ENCODE data around the gene TSPYL4.
"Not testable (repeated sequence)": the region's sequence is repeated elsewhere in the genome, so short reads cannot be mapped to it uniquely, and the experiment has no call there.

Gene TSPYL4

GRCh38 chr6:116253505-116254296, at the start of gene TSPYL4:
TSPYL4 (minus strand) TSS chr6:116254075; CDS start chr6:116254008, 67 bp downstream.
- peak; percentile 44 for FAIRE-seq

DNA sequence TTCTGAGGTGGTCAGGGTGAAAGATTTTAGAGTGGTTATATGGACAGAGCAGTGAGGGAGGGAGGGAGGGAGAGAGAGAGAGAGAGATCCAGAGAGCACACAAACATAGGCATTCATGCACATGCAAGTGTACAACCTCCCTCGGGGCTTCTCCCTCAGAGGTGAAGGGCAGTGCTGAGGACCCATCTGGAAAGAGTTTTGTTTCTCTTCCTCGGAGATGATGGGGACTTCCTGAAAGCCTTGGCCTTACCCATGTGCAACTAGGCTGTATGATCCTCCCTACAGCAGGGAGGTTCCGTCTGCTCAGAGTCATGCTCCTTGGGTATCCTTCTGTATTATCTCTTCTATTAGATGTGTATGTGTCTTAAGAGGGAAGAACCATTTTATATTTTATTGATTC, 47.2 kb upstream of the TSPYL4 start:
- FAIRE-seq = no peak

GRCh38 chr6:116300566-116300965, 46.7 kb upstream of the TSPYL4 start:
- no peak for FAIRE-seq

DNA sequence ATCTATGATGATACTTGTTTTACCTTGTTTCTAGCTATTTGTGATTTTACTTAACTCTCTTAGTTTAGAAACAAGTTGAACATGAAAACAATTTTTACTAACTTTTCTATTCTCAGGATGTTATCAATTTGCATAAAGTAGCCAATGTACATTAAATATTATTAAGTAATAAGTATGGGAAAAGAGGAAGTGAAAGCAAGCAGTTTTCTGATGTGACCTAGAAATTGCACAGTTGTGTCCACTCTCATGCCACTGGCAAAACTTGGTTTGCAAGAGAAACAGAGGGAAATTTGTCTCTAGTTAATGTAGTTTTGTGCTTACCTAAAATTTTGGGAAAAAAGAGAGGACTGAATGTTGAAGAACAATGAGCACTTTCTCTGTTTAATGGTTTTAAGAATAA, 45.1 kb upstream of the TSPYL4 start:
- FAIRE-seq = no peak

- FAIRE-seq = no peak
These were observed 44.4 kb upstream of the TSPYL4 start for GRCh38 chr6:116298273-116298672.

DNA sequence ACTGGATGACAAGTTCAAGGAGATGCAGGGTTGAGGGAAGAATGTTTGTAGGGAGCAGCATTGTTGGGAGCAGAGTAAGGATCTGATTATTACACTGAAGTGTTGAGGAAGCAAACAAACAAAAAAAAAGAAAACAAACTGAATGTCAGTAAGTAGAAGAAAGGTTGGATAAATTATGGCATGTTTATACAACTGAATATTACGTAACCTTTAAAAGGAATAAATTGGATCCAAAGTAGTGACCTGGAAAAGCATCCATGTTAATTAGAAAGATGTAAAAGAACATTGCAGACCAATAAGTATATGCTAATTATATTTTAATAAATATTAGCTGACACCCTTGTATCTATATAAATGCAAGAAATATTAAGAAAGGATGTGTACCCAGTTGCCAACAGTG, 38.7 kb upstream of the TSPYL4 start:
- FAIRE-seq = no peak

- no peak for FAIRE-seq
These were observed 38.0 kb upstream of the TSPYL4 start for GRCh38 chr6:116291701-116292396.

DNA sequence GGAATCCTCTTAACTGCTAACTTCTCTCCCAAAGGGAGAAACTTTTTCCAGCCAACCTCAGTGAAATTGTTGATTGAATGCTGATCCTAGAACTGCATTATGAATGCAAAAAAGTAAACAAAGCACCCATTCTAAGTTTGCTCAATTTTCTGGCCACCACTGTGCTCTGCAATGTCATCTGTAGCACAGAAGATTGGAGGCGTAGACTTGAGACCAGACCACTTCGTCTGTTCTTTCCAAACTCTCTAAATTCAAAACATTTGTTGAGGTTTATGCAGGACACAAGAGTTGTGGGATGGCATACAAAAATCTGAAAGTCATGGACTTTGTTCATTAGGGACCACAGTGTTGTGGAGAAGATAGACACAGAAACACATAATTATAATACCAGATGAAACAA, 36.9 kb upstream of the TSPYL4 start:
- FAIRE-seq = no peak

- FAIRE-seq = no peak
These were observed 36.0 kb upstream of the TSPYL4 start for GRCh38 chr6:116289876-116290275.

GRCh38 chr6:116287689-116288282, 33.9 kb upstream of the TSPYL4 start:
- peak; percentile 96 for FAIRE-seq

- no peak for FAIRE-seq
These were observed 33.0 kb upstream of the TSPYL4 start for GRCh38 chr6:116286773-116287358.

- FAIRE-seq = not testable (repeated sequence)
These were observed 31.1 kb upstream of the TSPYL4 start for GRCh38 chr6:116284984-116285383.

- FAIRE-seq = no peak
These were observed 29.3 kb upstream of the TSPYL4 start for GRCh38 chr6:116283191-116283590.

DNA sequence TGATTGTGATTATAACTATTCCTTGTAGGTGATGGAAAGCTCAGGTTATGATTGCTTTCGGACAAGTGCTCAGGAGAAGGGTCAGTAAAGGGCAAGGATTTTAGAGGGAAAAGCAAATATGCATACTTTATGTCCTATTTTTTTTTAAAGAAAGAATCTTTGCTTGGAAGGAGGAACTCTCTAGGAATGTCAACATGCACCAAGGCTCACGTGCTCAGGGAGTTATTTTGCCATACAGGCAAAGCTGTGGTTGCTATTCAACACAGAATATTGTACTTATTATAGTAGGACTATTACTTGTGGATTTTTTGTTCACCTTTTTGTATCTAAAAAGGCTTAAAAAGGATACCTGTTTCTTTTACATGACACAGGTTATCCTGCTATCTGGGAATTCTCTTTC, 28.8 kb upstream of the TSPYL4 start:
- no peak for FAIRE-seq

GRCh38 chr6:116280933-116281316, 27.1 kb upstream of the TSPYL4 start:
- no peak for FAIRE-seq

- FAIRE-seq = no peak
These were observed 26.5 kb upstream of the TSPYL4 start for GRCh38 chr6:116280161-116280932.

- FAIRE-seq = peak; percentile 94
These were observed 25.6 kb upstream of the TSPYL4 start, which contains the start of gene TSPYL1 for GRCh38 chr6:116279232-116280160. TSPYL1 (minus strand) TSS chr6:116279930; CDS start chr6:116279830, 100 bp downstream.

GRCh38 chr6:116278854-116279231, 25.0 kb upstream of the TSPYL4 start:
- FAIRE-seq = no peak

- no peak for FAIRE-seq
These were observed 24.6 kb upstream of the TSPYL4 start for GRCh38 chr6:116278481-116278829.

GRCh38 chr6:116277124-116277523, 23.2 kb upstream of the TSPYL4 start:
- no peak for FAIRE-seq

GRCh38 chr6:116271149-116271708, 17.4 kb upstream of the TSPYL4 start:
- FAIRE-seq = no peak
